ENCODE data around the gene IGF1R. TPM values are rescaled to one million over a fixed set of nuclear protein-coding genes. Genes with fewer than 3 reads are reported as not detected.

The IGF1R gene
- total and polyA plus RNA-seq, 2 of the 8 experiments (the other 6 are each of a cell fraction or from before 2014, with no cell fraction given) = 32.9 to 109 TPM

DNA sequence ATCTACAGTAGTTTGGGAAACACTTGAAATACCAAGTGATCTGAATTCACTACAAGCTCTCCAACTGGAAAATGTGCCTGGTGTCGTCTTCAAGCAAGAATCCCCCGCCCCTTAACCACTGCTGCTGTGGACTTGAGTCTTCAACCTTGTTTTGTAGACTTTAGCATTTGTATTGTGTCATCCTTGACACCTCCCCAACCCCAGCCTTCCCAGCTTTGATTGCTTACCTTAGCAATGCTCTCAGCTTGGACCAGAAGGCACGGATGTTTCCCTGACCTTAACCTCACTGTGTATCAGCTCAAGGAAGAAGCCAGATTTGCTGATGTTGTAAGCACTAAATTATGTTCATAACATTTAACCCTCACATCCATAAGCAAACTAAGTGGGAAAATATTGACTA is 146.4 kb downstream of the IGF1R start:
- H3K14ac ChIP-seq (ENCODE audit: insufficient read length) = no peak overlapping the region
- no peak for DNase-seq (ENCODE audit: low read depth in 1 of 2, low spot score in 2 of 2)
- no peak overlapping the region for H3K18ac ChIP-seq (ENCODE audit: extremely low read depth, low read length)
- H2BK15ac ChIP-seq (ENCODE audit: low read length) = no peak overlapping the region
- peaks cover 7 to 95% of the 10 kb centered on the region in 2 experiments; a peak in 3 of 4 replicates for H3K79me2 ChIP-seq (ENCODE audit: control insufficient read depth in 1 of 2, insufficient read depth in 2 of 2, low read length in 2 of 2)
- H3K23me2 ChIP-seq (ENCODE audit: low read depth, low read length) = no peaks in the 10 kb centered on the region
- H2BK5ac ChIP-seq (ENCODE audit: low read depth, low read length) = no peak overlapping the region
- H3K4me3 ChIP-seq (ENCODE audit: extremely low read depth in 1 of 4, insufficient read depth in 2 of 4, low read depth in 3 of 4, low read length in 4 of 4) = no peak overlapping the region
- FAIRE-seq = no peak
- 61% methylated on average over 3 of the region's 3 CpGs; no CpG with 5 or more reads in 1 of the 2 experiments for WGBS, 2 experiments (ENCODE audit: extremely low coverage in 1 of 2, insufficient coverage in 1 of 2, insufficient read length in 1 of 2, insufficient replicate concordance in 2 of 2, low coverage in 1 of 2, low lambda C conversion rate in 2 of 2, missing lambda C conversion rate in 1 of 2)
- no peak overlapping the region for H2AK5ac ChIP-seq (ENCODE audit: low read depth, low read length)
- no peak overlapping the region for H4K8ac ChIP-seq (ENCODE audit: extremely low read depth, insufficient read depth, low read length)
- no peak overlapping the region for H3K9ac ChIP-seq (replicated peaks in 1 of 4; ENCODE audit: extremely low read depth in 1 of 4, low read depth in 3 of 4, low read length in 3 of 4)
- no peak overlapping the region for H4K91ac ChIP-seq (replicated peaks; ENCODE audit: insufficient read length, low read length)
- H3K23ac ChIP-seq (ENCODE audit: insufficient read length) = no peak overlapping the region
- no peak overlapping the region for H3K4ac ChIP-seq (replicated peaks; ENCODE audit: insufficient read length, low read depth, low read length)
- no peak overlapping the region for H2BK12ac ChIP-seq (ENCODE audit: low read depth, low read length)
- H2BK120ac ChIP-seq (replicated peaks; ENCODE audit: low read depth, low read length) = no peak overlapping the region
- no peaks in the 10 kb centered on the region for H3K9me3 ChIP-seq (ENCODE audit: insufficient read depth in 2 of 2, low read depth in 1 of 2, low read length in 1 of 2)
- H4K20me1 ChIP-seq (replicated peaks in 1 of 2; ENCODE audit: control insufficient read depth in 1 of 2, insufficient read depth in 2 of 2, low read length in 2 of 2) = peaks cover 33 to 39% of the 10 kb centered on the region in 2 experiments
- H3K36me3 ChIP-seq (ENCODE audit: control insufficient read depth in 2 of 4, insufficient read depth in 4 of 4, low read length in 3 of 4) = no peaks in the 10 kb centered on the region
- H3K27ac ChIP-seq (ENCODE audit: low read depth, low read length) = no peak overlapping the region
- no peak overlapping the region for H2AFZ ChIP-seq (ENCODE audit: low read length)
- no peak overlapping the region for H2BK20ac ChIP-seq (ENCODE audit: low read length)
- ChIA-PET CTCF (ENCODE audit: partially characterized antibody) (interaction anchor here (0.9 to 3.3 kb wide), 4 partner anchors 11 to 51 kb away, joined by 3 to 16 read pairs (median 10); no protein-coding TSS in a partner anchor), POLR2A (ENCODE audit: partially characterized antibody) (interaction anchor here (0.7 kb wide), 1 partner anchor 128 kb away, joined by 3 read pairs; no protein-coding TSS in a partner anchor)
- TF ChIP-seq HDAC2 (IDR thresholded peaks at IDR 0.05; ENCODE audit: borderline replicate concordance in 1 of 2, low read depth in 2 of 2, low read length in 2 of 2) = no peak
- TF ChIP-seq HDAC6 (IDR thresholded peaks at IDR 0.05; ENCODE audit: low read depth, low read length) = no peak
- no peak for TF ChIP-seq RBBP5 (IDR thresholded peaks at IDR 0.05; ENCODE audit: borderline replicate concordance, low read depth, low read length)
- H3K4me2 ChIP-seq (ENCODE audit: insufficient read depth in 1 of 2, low read depth in 2 of 2, low read length in 2 of 2) = no peak overlapping the region
- peaks cover 30% of the 10 kb centered on the region for H3K79me1 ChIP-seq (ENCODE audit: low read depth, low read length)
- H4K5ac ChIP-seq (ENCODE audit: insufficient read length, low read depth, low read length) = no peak overlapping the region
- no peak overlapping the region for H3K56ac ChIP-seq (replicated peaks; ENCODE audit: insufficient read length, low read depth, low read length)
- peaks cover 12 to 46% (median 30%) of the 10 kb centered on the region in 4 experiments for H3K4me1 ChIP-seq (replicated peaks in 1 of 4; ENCODE audit: control insufficient read depth in 3 of 4, insufficient read depth in 4 of 4, low read length in 3 of 4)
- no peaks in the 10 kb centered on the region for H3K27me3 ChIP-seq (replicated peaks in 1 of 4; ENCODE audit: control insufficient read depth in 3 of 4, extremely low read depth in 1 of 4, insufficient read depth in 3 of 4, low read length in 3 of 4)
